HCT116 (cell line): ENCODE data around the gene AGBL1.

Experiments used
- ATF3 ChIP-seq: IDR thresholded peaks from 2 replicates; pipeline ENCODE4 v1.6.1; 2012
- CBX3 ChIP-seq: IDR thresholded peaks from 2 replicates; pipeline ENCODE4 v1.6.1; 2012; ENCODE audit warnings: low read depth
- CTCF ChIP-seq, 3 experiments: fragments of 200-600 bp in 1 of 3; sonication (generic) in 1 of 3; IDR thresholded peaks in 2 of 3; conservative IDR thresholded peaks in 1 of 3; 2 replicates each; pipeline ENCODE4 v1.5.1; 2012 to 2017; ENCODE audit warnings: low read depth in 2 of 3, low read length in 2 of 3, antibody characterized with exemption in 1 of 3, borderline replicate concordance in 1 of 3, control low read depth in 1 of 3, mild to moderate bottlenecking in 1 of 3, mixed read lengths in 1 of 3, mixed run types in 1 of 3, moderate library complexity in 1 of 3; ENCODE audit not compliant: insufficient read depth in 1 of 3
- EGR1 ChIP-seq: IDR thresholded peaks from 2 replicates; pipeline ENCODE4 v1.6.1; 2012; ENCODE audit warnings: low read depth
- ELF1 ChIP-seq: IDR thresholded peaks from 2 replicates; pipeline ENCODE4 v1.6.1; 2012; ENCODE audit warnings: low read depth, borderline replicate concordance
- EZH2 ChIP-seq: fragments of 200-600 bp; sonication (generic); IDR thresholded peaks from 2 replicates; pipeline ENCODE4 v1.6.1; 2017; ENCODE audit warnings: antibody characterized with exemption, mixed run types
- EZH2phosphoT487 ChIP-seq: fragments of 200-600 bp; IDR thresholded peaks from 2 replicates; pipeline ENCODE4 v1.6.1; 2018; ENCODE audit warnings: antibody characterized with exemption, borderline replicate concordance
- MAX ChIP-seq: IDR thresholded peaks from 2 replicates; pipeline ENCODE4 v1.6.1; 2012
- POLR2A ChIP-seq: IDR thresholded peaks from 2 replicates; pipeline ENCODE4 v1.7.0; 2011; ENCODE audit warnings: borderline replicate concordance; ENCODE audit not compliant: insufficient read depth, insufficient read length; ENCODE audit errors: extremely low read depth
- POLR2AphosphoS5 ChIP-seq: IDR thresholded peaks from 2 replicates; pipeline ENCODE4 v1.6.1; 2011; ENCODE audit warnings: mild to moderate bottlenecking, low read depth, low read length, moderate library complexity
- RAD21 ChIP-seq: IDR thresholded peaks from 2 replicates; pipeline ENCODE4 v1.6.1; 2012; ENCODE audit warnings: low read depth, mild to moderate bottlenecking
- SP1 ChIP-seq: IDR thresholded peaks from 2 replicates; pipeline ENCODE4 v1.6.1; 2012; ENCODE audit warnings: low read depth

DNA sequence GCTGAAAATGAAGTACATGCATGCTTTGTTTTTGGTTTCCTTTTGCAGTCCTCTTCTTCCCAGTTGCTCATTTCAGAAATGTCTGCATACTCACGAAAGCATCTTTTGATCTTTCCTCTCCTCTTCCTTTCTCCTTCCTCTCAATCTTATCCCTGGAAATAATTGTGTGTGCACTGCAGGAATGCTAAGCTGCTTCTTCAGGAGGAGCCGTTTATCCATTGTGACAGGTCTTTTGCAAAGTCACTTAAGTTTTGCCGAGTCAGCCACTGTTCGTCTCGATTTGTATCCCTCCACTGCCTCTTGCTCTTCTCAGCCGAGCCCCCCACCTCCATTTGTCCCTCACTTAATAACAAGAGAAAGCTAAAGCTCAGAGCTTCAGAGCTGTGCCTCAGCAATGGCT is 597.6 kb downstream of the AGBL1 start:
- TF ChIP-seq POLR2AphosphoS5 (no peak), MAX (no peak), CTCF (IDR thresholded peaks at IDR 0.05 in 2 of 3, conservative IDR thresholded peaks at IDR 0.05 in 1 of 3; ENCODE audit: borderline replicate concordance in 1 of 3, insufficient read depth in 1 of 3, low read depth in 2 of 3, low read length in 2 of 3) (no peak), RAD21 (no peak), POLR2A (no peak), ATF3 (no peak), CBX3 (no peak), EZH2phosphoT487 (no peak), ELF1 (no peak), EGR1 (no peak), EZH2 (no peak), SP1 (no peak)
